Caki2 (cell line): ENCODE results near the gene CPNE1. TPM values are rescaled to one million over a fixed set of nuclear protein-coding genes. Genes with fewer than 3 reads are reported as not detected.

Experiments
- DNase-seq: peaks from one replicate; pipeline ENCODE4 v3.0.0-alpha.2; 2015; ENCODE audit warnings: low read depth
- in situ Hi-C: cut with HindIII; loops from 2 replicates; pipeline ENCODE4 v1.10.0; 2016; ENCODE audit warnings: low sequenced_read_pairs, low pct_unique_long_range_greater_than_20kb, mixed read lengths
- total RNA-seq: library from RNA; depleted of rRNA; stranded (reverse); fragments of >200 nt; shearing (Covaris generic); gene quantifications from 2 replicates; pipeline ENCODE4 v1.2.3, GENCODE V29; 2014; ENCODE audit warnings: low replicate concordance

Gene CPNE1
- total RNA-seq, 1 experiment from 2014 or later = 314 TPM

GRCh38 chr20:35610833-35611427, 53.8 kb downstream of the CPNE1 start:
- in situ Hi-C loops = no loop called here
- no peak for DNase-seq

- DNase-seq = no peak
- in situ Hi-C loops = no loop called here
Measured at GRCh38 chr20:35607003-35607735, 57.5 kb downstream of the CPNE1 start.

GRCh38 chr20:35606127-35606526, 58.6 kb downstream of the CPNE1 start:
- DNase-seq = no peak
- in situ Hi-C loops = no loop called here

GRCh38 chr20:35604449-35604747, 60.3 kb downstream of the CPNE1 start:
- in situ Hi-C loops = no loop called here
- peak; percentile 31 for DNase-seq

GRCh38 chr20:35603695-35604448, 60.8 kb downstream of the CPNE1 start:
- in situ Hi-C loops = no loop called here
- no peak for DNase-seq

GRCh38 chr20:35602851-35603495, 61.7 kb downstream of the CPNE1 start:
- in situ Hi-C loops = no loop called here
- DNase-seq = no peak

- DNase-seq = no peak
- in situ Hi-C loops = no loop called here
Measured at GRCh38 chr20:35601990-35602389, 62.7 kb downstream of the CPNE1 start.

GRCh38 chr20:35600993-35601973, 63.4 kb downstream of the CPNE1 start:
- no peak for DNase-seq
- in situ Hi-C loops = no loop called here

- in situ Hi-C loops = no loop called here
Measured at GRCh38 chr20:35600176-35600992, 64.3 kb downstream of the CPNE1 start.

GRCh38 chr20:35599776-35600120, 65.0 kb downstream of the CPNE1 start:
- in situ Hi-C loops = no loop called here
- no peak for DNase-seq

More at GRCh38 chr20:35600176-35600992, 64.3 kb downstream of the CPNE1 start:
- no peak for DNase-seq

- DNase-seq = no peak
- in situ Hi-C loops = no loop called here
Measured at GRCh38 chr20:35598899-35599775, 65.6 kb downstream of the CPNE1 start.

GRCh38 chr20:35598476-35598875, 66.2 kb downstream of the CPNE1 start:
- in situ Hi-C loops = no loop called here
- no peak for DNase-seq

- in situ Hi-C loops = no loop called here
Measured at GRCh38 chr20:35597186-35597585, 67.5 kb downstream of the CPNE1 start.

GRCh38 chr20:35595901-35596300, 68.8 kb downstream of the CPNE1 start:
- in situ Hi-C loops = no loop called here
- no peak for DNase-seq

More at GRCh38 chr20:35597186-35597585, 67.5 kb downstream of the CPNE1 start:
- DNase-seq = no peak

GRCh38 chr20:35595456-35595855, 69.2 kb downstream of the CPNE1 start:
- in situ Hi-C loops = no loop called here
- no peak for DNase-seq

- no peak for DNase-seq
- in situ Hi-C loops = no loop called here
Measured at GRCh38 chr20:35592339-35592974, 72.2 kb downstream of the CPNE1 start.
